HG02642 (cell line): ENCODE measurements around the gene SMIM23.

ENCODE experiments used
- ATAC-seq: cut with Tn5 transposase; IDR thresholded peaks from one replicate; pipeline ENCODE4 v1.9.1; 2021; ENCODE audit warnings: mild to moderate bottlenecking; ENCODE audit not compliant: unreplicated experiment, poor library complexity

Gene SMIM23

DNA sequence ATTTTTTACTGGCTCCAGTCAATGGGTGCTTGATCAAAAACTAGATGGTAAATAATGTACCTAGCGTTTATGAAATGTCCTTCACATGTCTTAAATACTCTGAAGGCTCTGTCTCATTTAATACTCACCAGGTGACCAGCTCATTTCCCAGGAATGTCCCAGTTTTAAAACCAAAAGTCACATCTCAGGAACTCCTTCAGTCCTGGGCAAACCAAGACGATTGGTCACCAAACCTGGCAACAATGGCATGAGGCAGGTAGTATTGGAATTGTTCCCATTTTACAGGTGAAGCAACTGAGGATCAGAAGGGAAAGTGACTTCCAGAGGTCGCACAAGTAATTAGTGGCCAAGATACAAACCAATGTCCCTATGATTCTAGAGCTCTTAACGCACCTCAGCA is 27.7 kb downstream of the SMIM23 start:
- ATAC-seq: no peak

DNA sequence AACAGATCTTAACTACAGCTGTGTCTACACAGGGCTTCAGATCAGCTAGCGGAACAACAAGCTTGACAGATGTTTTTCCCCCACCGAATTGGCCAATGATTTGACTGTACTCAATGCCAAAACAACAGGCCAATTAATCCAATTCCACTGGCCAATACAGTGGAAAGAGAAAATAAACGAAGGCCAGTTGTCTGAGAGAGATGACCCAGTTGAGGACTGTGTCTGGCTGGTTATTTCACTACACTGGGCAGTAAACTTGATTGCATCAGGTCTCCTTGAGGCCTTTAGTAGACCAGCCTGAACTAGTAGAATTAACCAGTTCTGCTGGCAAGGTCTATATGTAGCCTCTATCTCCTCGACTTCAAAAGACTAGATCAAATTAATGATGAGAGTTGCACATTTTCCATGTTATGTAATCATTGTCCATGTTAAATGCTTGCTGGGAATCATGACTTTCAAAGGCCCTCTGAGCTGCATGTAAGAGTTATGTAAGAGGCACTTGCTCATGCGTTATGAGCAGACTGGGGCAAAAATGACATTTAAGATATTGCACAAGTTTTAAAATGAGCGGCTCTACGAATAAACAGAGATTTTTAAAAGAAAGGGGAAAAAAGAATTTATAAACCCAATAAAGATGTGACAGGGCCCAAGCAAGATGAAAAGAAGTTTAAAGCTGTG is 28.3 kb downstream of the SMIM23 start:
- no peak for ATAC-seq

DNA sequence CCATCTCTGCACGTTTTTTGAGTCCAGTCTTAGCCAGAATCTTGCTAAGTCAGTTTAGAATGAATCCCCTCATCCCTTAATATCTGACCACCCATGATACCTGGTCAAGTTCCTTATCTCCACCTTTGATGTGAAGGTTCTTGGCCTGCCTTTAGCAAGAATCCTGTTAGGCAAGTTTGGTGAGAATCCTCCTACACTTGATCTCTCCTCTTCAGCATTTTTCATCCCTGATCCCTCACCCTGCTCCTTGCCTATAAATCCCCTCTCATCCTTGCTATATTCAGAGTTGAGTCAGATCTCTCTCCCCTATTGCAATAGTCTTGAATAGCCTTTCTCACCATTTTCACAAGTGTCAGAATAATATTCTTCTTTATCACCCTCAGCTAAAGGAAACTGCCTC is 31.0 kb downstream of the SMIM23 start:
- no peak for ATAC-seq

DNA sequence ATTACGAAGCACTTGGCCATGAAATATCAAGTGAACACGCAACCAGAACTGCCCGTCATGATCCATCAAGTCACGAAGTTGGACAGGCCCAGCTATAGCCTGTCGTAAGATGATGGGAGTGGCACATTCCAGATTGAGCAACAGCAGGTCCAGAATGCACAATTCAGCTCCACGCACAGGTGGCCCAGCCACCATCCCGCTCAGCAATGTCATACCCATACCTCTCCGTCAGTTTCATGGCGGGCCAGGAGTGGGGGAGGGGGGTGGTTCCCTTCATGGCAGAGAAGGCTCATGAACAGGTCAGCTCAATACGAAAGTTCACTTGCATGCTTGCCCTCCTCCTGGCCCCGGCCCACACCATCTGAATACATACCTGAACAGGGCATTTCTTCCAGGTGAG is 34.9 kb downstream of the SMIM23 start:
- no peak for ATAC-seq

DNA sequence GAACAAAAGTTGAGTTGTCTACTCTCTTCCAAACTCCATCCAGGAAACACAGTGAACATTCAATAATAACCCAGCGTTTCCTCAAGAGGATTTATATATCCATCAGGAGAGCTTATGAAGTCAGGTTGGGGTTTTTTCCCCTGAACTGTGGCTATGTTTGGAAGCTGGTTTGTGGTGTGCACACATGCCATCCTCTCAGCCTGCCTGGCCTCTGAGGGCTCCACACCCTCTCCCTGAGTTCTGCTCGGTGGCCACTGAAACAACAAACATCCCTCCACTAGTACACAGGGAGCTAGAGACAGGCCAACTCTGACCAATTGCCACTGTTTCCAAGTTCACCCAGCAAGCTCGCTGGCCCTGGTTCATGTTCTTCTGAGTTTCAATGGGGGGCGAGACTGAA is 35.7 kb downstream of the SMIM23 start:
- no peak for ATAC-seq

DNA sequence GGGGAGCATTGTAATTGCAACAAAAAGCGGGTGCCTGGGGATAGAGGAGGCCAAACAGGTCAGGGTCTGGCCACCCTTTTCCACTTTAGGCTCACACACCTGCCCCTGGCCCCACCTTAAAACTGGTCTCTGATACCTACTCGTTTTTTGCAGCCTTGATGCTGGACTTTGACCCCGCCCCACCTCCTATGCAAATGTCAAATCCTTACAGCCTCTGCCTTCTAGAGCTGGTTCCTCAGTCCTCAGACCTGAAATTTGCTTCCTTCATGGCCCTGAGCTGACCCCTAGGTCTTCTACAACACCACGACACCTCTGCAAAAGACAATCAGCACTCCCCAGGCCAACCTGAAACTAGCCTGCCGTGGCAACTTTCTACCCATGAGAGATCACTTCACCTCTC is 37.7 kb downstream of the SMIM23 start:
- no peak for ATAC-seq

DNA sequence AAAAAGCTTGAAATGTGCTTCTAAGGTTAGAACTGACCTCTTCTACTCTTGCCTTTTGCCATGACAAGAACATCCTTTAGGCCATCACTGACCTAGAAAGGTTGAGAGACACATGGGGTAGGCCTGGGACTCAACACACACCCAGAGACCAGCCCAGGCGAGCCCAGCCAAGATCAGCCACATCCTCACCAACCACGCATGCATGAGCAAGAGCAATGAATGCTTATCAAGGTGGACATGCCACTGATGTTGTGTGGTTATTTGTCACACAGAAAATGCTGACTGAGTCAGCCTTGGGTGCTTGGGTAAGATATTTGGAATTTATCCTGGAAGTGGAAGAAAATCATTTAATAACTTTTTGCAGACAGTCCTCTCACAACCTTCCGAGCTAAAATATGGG is 39.4 kb downstream of the SMIM23 start:
- no peak for ATAC-seq

DNA sequence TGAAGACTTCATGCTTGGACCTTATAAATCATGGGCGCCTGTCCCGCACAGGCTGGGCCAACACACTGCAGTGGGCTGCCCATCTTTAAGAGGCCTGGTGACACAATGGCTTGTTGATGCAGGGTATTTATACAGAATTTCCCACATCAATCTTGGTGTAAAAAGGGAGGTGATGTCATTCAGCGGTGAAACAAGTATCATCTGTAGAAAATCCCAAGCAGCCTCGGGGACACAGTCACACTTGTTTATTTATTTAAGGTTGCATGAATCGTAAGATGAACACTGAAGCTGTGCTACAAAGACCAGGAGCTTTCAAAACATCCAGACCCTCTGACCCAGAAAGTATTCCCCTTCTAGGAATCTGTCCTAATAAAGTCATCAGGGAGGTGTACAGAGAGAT is 40.5 kb downstream of the SMIM23 start:
- ATAC-seq: no peak

DNA sequence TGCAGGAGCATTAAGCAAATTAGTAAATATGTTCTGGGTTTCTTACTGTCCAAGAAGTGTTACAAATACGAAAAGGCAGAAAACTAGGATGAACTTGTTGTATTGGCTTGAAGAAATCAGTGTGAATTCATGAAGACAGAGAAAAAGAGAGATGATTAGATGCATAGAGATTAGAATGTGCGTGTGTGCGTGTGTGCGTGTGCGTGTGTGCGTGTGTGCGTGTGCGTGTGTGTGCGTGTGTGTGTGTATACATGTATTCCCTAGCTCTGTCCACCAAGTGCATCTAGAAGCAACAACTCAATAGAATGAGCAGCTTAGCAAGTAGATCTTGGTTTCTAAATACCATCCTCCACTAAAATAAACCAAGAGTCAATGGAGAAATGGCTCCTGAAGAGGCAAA is 41.5 kb downstream of the SMIM23 start:
- ATAC-seq: no peak

DNA sequence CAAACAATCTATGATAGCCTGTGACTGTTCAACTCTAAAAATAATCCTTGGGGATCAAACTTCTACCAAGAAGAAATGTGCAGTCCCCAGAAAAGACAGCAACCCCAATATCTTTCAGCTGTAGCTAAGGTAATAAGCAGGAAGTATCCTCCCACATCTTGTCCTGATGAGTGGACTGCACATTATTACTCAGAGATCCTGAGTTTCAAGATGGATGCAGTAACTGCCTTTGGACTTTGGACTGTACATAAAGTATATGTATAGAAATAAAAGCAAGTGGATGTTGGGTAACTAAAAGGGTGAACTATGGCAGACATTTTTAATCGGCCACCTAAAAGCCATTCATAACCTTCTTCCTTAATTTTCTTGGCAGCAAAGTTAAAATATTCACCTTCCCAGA is 45.1 kb downstream of the SMIM23 start:
- ATAC-seq: no peak

DNA sequence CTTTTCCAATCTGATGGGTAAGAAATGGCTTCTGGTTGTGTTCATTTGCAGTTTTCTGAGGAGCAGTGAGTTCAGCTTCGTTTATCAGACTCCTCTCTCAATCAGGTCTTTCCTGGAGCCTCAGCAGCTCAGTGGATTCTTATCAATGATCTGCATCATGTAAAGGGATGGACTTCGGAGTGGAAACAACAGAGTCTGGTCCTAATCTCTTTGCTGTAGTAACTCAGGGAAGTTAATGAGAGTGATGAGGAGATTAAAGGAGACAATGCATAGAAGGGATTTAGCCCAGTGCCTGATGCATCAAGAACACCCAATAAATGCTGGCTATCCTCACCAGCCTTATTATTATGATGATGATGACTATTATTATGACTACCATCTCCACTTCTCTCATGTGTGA is 47.2 kb downstream of the SMIM23 start:
- ATAC-seq: no peak

DNA sequence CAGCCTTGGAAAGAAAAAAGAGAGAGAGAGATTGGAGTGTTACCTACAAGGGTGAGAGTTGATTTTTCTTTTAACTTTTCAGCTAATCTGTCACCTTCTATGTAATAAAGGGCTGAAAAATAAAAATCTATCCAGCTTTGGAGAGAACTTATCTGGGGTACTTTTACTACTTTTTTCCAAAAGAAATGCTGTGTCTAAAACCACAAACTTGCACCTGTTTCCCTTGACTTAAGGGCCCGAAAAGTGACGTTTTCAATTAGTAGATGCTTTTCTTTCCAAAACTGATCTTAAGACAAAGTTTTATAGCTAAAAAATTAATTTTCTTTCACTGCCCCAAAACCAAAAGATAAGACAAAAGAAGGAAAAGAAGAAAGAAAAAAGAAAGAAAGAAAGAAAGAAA is 48.8 kb downstream of the SMIM23 start:
- no peak for ATAC-seq

DNA sequence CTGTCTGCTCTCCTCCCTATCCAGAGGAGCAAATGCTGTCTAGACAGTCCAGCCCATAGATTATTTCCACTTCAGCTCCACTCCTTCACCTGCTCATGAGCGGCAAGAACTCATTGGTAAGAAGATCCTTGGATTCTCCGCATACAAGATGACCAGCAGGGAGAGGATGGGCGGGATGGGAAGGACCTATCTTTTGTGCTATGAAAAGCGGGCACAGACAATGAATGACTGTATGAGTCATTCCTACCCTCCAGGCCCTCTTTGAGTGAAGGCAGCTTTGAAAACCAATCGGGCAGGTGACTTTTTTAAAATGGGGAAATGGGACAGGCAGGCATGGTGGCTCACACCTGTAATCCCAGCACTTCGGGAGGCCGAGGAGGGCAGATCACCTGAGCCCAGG is 49.4 kb downstream of the SMIM23 start:
- no peak for ATAC-seq

DNA sequence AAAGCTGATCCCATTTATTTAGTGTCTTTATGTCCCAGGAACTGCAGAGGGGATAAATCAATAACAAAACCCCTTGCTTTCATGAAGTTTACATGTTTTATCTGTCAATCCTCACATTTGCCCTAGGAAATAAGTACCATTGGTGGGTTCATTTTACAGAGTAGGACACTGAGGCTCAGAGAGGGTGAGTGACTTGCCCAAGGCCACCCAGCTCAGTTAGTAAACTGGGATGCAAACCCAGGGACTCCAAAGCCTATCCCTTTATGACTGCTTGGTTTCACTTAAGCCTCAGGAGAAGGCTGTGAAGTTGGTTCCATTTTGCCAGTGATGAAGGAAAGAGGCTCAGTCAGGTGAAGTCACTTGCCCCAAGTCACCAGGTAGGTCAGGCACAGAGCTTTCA is 51.9 kb downstream of the SMIM23 start:
- ATAC-seq: no peak

DNA sequence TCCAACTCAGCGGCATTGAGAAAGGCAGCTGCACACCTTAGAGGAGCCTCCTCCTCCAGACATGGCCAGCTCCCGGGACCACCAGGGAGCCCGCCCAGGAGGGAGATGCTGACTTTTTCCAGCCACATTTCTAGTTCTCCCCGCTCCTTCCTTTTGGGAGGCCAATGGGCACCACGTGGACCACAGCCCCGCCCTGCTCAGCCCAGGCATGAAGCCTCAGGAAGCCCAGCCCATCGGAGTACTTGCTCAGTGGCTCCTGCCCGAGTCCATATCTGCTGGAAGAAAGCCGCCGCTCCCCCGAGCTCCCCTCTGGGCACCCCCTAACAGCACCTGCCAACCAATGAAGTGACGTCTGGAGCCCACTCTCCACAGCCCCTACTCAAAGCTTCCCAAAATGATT is 52.4 kb downstream of the SMIM23 start:
- no peak for ATAC-seq

DNA sequence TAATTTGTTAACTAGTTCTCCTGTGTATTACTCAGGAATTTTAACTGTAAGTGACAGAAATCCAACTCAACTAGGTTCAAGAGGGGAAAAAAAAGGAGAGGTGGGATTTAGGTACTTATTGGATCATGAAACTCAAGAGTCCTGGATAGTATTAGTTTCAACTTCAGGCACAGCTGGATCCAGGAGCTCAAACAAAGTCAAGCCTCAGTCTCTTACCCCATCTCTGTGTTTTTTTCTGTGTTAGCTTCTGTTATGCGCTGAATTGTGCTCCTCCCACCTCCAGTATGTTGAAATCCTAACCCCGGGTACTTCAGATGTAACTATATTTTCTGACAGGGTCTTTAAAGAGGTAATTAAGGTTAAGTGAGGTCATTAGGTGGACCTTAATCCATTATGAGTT is 53.5 kb downstream of the SMIM23 start:
- ATAC-seq: no peak

DNA sequence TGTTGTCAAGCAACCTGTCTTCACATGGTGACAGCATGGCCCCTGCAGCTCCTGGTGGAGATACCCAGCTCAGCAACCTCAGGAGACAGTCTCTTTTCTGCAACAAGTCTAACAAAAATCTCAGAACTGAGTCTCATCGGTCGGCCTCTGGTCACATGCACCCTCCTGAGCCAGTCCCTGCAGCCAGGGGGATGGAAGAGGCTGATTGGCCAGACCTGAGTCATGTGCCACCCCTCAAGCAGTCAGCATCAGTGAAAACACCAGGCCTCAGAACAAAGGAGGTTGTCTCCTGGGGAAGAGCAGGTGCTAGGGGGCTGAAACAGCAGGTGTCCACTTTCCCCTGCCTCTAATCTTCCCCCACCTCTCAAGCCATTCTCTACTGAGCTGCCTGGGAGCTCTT is 54.4 kb downstream of the SMIM23 start:
- ATAC-seq: no peak
